Lower leg skin (tissue), 4 donors: ENCODE data around the gene LITAFD. TPM values are rescaled to one million over a fixed set of nuclear protein-coding genes. Genes with fewer than 3 reads are reported as not detected.
A peak's percentile ranks its signal among the peaks of the same experiment; 100 is the strongest.

Source experiments
- DNase-seq, 2 donors: peaks; one replicate each; pipeline ENCODE4 v3.0.0-alpha.2; 2019; ENCODE audit warnings: low spot score in 2 of 2
- H3K4me3 ChIP-seq: fragments of 200-600 bp; sonication (generic); 2 replicates; pipeline ENCODE4 v1.5.1; 2017; ENCODE audit warnings: mild to moderate bottlenecking, low read depth; ENCODE audit not compliant: poor library complexity, severe bottlenecking
- POLR2A ChIP-seq, 2 donors: fragments of 450-650 bp; IDR thresholded peaks; one replicate each; pipeline ENCODE4 v1.6.1; 2016 to 2017; ENCODE audit warnings: antibody characterized with exemption in 2 of 2, mild to moderate bottlenecking in 1 of 2, moderate library complexity in 1 of 2
- WGBS, 2 donors: methylation state at CpG; one replicate each; pipeline ENCODE4 v1.1.5; 2018; 5-methylcytosine and 5-hydroxymethylcytosine counted together
- intact Hi-C: fragments of 100-400 bp; cut with DNase I; formaldehyde crosslinking; loops from one replicate; pipeline ENCODE4 v1.15.0; 2023; ENCODE audit warnings: low total_unique reads
- total RNA-seq, 4 donors: library from RNA; depleted of rRNA; stranded (reverse); fragments of >200 nt; gene quantifications; one replicate each; pipeline ENCODE4 v1.1.0, GENCODE V29; 2016
- TF ChIP-seq, protein P1 (sequence below), 3 donors: fragments of 450-650 bp; IDR thresholded peaks; one replicate each; pipeline ENCODE4 v1.5.1; 2016; ENCODE audit warnings: antibody characterized with exemption in 3 of 3, mild to moderate bottlenecking in 3 of 3, moderate library complexity in 2 of 3

The LITAFD gene
- total RNA-seq, 4 donors from 2014 or later = not detected

DNA sequence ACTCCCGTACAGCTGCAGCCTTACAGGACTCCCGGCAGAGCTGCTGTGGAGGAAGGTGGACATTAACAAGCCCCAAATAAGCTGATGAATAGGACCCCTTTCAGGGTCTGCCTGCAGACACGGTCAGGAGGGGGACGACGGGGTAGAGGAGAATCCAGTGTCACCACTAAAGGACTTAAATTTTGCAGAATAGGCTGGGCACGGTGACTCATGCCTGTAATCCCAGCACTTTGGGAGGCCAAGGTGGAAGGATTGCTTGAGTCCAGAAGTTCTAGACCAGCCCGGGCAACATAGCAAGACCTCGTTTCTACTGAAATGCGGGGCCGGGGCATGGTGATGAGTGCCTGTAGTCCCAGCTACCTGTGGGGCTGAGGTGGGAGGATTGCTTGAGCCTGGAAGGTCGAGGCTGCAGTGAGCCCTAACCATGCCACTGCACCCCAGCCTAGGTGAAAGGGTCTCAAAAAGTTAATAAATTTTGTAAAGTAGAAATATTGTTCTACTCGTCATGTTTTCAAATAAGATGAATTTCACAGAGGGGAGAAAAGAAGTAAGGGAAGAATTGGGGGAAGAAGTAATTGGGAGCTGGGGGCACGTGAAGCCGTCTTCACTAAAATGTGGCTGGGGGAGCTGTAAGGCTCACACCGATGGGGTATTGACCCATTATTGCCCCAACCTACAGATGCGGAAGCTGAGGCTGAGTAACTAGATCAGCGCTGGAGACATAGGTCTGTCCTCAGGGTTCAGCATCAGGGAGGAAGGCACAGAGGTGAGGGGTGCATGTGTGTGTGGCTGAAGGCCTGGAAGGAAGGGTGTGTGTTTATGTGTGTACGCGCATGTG lies 4.7 kb downstream of the LITAFD start:
- 65% methylated on average over 19 of the region's 19 CpGs for WGBS, 2 donors
- no peak overlapping the region for H3K4me3 ChIP-seq
- intact Hi-C loops = loop anchor here (10.0 kb wide), 1 partner anchor 312 kb away; no protein-coding TSS in a partner anchor
- no peak for DNase-seq
- TF ChIP-seq, protein P1, sequence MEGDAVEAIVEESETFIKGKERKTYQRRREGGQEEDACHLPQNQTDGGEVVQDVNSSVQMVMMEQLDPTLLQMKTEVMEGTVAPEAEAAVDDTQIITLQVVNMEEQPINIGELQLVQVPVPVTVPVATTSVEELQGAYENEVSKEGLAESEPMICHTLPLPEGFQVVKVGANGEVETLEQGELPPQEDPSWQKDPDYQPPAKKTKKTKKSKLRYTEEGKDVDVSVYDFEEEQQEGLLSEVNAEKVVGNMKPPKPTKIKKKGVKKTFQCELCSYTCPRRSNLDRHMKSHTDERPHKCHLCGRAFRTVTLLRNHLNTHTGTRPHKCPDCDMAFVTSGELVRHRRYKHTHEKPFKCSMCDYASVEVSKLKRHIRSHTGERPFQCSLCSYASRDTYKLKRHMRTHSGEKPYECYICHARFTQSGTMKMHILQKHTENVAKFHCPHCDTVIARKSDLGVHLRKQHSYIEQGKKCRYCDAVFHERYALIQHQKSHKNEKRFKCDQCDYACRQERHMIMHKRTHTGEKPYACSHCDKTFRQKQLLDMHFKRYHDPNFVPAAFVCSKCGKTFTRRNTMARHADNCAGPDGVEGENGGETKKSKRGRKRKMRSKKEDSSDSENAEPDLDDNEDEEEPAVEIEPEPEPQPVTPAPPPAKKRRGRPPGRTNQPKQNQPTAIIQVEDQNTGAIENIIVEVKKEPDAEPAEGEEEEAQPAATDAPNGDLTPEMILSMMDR (IDR thresholded peaks at IDR 0.05) = no peak
- TF ChIP-seq POLR2A (IDR thresholded peaks at IDR 0.05) = no peak

- TF ChIP-seq, protein P1 (IDR thresholded peaks at IDR 0.05) = peak in 1 of 3 donors; percentile 23
- no peak for TF ChIP-seq POLR2A (IDR thresholded peaks at IDR 0.05)
- intact Hi-C loops = loop anchor here (10.0 kb wide), 1 partner anchor 313 kb away; no protein-coding TSS in a partner anchor
- DNase-seq = no peak
- WGBS, 2 donors = 75 to 77% methylated on average over 5 to 6 of the region's 6 CpGs
- no peak overlapping the region for H3K4me3 ChIP-seq
Observed at GRCh38 chr16:8887431-8887765, 5.2 kb downstream of the LITAFD start.

DNA sequence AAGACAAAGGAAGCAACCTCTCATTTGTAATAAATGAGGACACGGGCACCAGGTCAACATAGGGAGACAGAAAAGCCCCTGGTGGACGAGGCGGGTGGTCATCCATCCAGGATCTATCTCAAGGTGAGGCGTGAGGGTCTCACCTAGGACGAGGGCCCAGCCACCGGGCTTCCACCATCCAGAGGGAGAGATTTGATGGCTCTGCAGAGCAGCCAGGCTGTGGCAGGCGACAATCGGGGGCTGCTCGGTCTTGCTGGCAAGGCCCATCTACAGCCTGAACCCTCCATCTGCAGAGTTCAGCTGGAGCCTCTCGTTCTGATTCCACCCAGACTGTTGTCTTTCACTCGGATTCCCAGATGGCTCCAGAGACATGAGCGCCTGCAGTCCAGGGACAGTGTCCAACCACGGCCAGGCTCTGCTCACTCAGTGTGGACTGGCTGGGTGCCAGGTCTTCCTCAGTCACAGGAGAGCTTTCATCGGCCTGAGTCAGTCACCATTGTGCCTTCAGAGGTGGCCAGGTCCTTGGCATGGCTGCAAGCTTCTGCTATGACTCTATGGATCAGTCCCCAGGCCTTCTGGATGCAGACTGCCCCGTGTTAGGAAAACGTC lies 5.9 kb downstream of the LITAFD start:
- WGBS, 2 donors = 70 to 85% methylated on average over 12 to 16 of the region's 16 CpGs
- no peak for DNase-seq
- TF ChIP-seq POLR2A (IDR thresholded peaks at IDR 0.05) = no peak
- TF ChIP-seq, protein P1 (IDR thresholded peaks at IDR 0.05) = no peak
- no peak overlapping the region for H3K4me3 ChIP-seq
- intact Hi-C loops = loop anchor here (10.0 kb wide), 1 partner anchor 313 kb away; no protein-coding TSS in a partner anchor

DNA sequence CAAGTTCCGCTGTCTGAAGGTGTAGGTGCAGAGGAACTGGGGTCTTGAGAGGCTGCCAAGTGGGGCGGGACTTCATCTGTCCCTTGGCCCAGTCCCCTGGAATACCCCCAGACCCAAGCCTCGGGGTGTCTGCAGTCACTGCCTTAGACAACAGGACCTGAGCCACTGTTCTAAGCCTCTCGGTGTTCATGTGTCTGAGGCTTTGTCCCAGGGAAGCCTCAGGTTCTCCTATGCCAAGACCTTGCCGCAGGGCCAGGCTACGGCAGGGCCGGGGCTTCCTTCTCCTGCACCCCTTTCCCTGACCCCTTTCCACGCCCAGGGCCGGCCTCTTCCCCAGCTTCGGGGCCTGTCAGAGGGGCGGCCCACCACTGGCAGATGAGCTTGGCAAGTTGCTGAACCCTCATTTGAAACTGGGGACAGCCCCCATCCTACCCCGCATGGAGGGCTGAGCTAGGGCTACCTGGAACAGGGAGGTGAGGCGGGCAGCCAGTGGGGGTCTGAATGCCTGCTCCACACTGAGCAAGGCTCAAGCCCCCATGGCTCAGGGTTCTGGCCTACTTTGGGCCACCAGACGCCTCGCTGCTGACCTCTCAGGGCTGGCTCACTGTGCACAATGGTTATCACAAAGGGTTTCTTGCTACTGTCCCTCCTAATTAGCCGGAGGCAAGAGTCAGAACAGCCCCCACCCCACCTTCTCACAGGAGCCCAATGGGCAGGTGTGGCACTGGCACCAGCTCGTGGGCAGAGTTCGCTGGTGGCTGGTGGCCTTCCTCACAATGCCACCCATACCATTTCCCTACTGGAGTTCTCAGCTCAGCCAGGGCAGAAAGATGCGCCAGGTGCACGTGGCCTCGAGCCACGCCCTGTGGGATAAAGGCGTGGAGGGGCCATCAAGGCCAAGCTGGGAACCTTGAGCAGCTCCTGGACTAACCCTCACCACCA lies 7.1 kb downstream of the LITAFD start:
- DNase-seq = no peak
- intact Hi-C loops = loop anchor here (10.0 kb wide), 1 partner anchor 314 kb away; no protein-coding TSS in a partner anchor
- WGBS, 2 donors = 73 to 75% methylated on average over 21 to 22 of the region's 23 CpGs
- no peak overlapping the region for H3K4me3 ChIP-seq
- TF ChIP-seq, protein P1 (IDR thresholded peaks at IDR 0.05) = no peak

DNA sequence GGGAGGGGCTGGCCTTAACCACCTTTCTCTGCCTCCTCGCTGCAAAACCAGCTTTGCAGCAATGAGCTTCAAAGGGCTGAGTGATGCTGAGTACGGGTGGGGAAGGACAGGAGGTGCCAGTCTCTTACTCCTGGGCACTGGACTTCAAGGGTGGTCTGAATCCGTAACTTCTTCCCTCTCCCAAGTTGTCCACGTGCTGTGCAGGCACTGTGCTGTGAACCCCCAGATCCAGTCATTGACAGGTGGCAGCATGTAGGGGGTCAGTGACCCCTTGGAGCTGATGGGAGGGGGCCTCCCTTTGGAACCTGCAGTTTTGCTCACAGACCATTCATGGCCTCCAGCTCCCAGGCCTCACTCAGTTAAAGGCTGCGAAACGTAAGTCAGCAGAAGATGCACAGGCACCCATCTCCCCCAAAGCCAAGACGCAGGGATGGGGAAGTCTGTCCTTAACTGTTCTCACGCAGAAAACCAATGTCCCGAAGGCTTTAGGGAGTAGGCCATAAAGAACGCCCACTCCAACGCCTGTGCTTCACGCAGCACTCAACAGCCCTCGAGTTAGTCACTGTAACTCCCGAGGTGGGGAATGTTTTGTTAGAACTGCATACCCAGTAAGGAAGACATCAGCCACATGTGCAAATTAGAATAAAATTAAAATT lies 7.9 kb downstream of the LITAFD start:
- intact Hi-C loops = loop anchor here (10.0 kb wide), 1 partner anchor 315 kb away; no protein-coding TSS in a partner anchor
- DNase-seq = no peak
- WGBS, 2 donors = 72 to 77% methylated on average over 14 of the region's 14 CpGs
- no peak overlapping the region for H3K4me3 ChIP-seq
- TF ChIP-seq POLR2A (IDR thresholded peaks at IDR 0.05) = no peak
- TF ChIP-seq, protein P1 (IDR thresholded peaks at IDR 0.05) = no peak
